Inferior parietal cortex (tissue), 1 donor: ENCODE measurements around the gene ARL9.

Source experiments
- DNase-seq: peaks from one replicate; pipeline ENCODE4 v3.0.0-alpha.2; 2016; ENCODE audit errors: extremely low spot score

Gene ARL9

GRCh38 chr4:56531149-56531770, 25.7 kb downstream of the ARL9 start:
- no peak for DNase-seq

GRCh38 chr4:56531823-56532222, 26.2 kb downstream of the ARL9 start:
- DNase-seq = no peak

GRCh38 chr4:56532239-56532638, 26.6 kb downstream of the ARL9 start:
- no peak for DNase-seq

GRCh38 chr4:56535915-56536314, 30.3 kb downstream of the ARL9 start:
- DNase-seq = no peak

- no peak for DNase-seq
These were observed 31.6 kb downstream of the ARL9 start for GRCh38 chr4:56537147-56537546.

GRCh38 chr4:56540826-56541225, 35.2 kb downstream of the ARL9 start:
- no peak for DNase-seq

- peak; percentile 89 for DNase-seq
These were observed 39.1 kb downstream of the ARL9 start for GRCh38 chr4:56544573-56545131.

GRCh38 chr4:56550642-56551041, 45.1 kb downstream of the ARL9 start:
- no peak for DNase-seq

GRCh38 chr4:56551516-56551915, 45.9 kb downstream of the ARL9 start:
- DNase-seq = no peak

- no peak for DNase-seq
These were observed 46.7 kb downstream of the ARL9 start for GRCh38 chr4:56552273-56552672.

GRCh38 chr4:56570041-56570440, 64.5 kb downstream of the ARL9 start:
- DNase-seq = no peak
